GM21515 (cell line): ENCODE data around the gene CAMTA1.

ENCODE experiments used
- ATAC-seq: cut with Tn5 transposase; IDR thresholded peaks from one replicate; pipeline ENCODE4 v1.9.1; 2021; ENCODE audit not compliant: unreplicated experiment

The CAMTA1 gene

DNA sequence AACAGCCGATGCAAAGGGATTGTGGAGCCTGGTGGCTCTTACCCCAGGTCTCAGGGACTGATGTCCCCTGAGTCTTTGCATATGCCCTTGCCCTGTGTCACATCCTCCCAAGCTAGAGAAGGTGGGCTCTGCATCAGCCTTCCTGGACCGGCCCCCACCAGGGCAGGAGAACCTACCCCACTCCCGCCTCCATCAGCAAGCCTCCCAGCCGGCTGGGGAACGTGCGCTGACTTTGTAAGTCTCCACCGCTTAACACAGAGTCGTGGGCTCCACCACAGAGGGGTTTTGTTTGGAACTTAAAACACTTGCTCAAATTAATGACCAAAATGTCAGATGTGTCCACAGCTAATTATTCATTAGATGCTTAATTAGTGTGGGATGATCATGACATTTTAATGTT lies 730.6 kb downstream of the CAMTA1 start:
- ATAC-seq = no peak

DNA sequence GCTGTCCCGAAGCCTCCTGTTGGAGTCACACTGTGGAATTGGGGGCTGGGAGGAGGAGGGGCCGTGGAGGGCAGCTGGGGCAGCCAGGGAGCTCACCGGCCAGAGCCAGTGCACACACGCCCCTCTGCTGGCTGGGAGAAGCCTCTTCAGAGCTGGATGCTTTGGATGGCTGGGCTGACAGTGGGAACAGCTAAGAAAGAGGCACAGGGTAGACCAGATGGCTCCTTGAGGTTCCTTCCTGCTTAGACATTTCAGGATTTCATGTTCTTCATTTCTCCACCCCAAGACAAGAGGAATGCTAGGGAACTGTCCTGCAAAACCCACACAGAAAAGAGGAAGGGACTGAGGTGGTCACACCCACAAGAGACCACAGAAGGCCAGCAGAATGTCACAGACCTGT lies 731.1 kb downstream of the CAMTA1 start:
- ATAC-seq = no peak

DNA sequence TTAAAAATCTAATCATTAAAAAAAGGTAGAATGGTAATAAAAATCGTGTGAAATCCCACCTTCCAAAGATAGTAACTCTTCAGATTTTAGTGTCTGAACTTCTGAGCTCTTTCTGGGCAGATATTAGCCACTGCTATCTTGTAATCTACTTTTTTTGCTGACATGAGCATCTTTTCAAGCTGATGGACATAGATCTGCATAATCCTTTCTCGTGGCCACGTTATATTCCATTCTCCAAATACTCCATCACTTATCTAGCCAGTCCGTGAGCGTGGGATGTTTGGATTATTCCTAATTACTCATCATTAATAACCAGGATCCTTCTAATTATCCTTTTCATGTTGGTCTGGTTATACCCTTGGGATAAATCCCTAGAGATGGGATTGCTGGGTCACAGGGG lies 731.7 kb downstream of the CAMTA1 start:
- no peak for ATAC-seq

DNA sequence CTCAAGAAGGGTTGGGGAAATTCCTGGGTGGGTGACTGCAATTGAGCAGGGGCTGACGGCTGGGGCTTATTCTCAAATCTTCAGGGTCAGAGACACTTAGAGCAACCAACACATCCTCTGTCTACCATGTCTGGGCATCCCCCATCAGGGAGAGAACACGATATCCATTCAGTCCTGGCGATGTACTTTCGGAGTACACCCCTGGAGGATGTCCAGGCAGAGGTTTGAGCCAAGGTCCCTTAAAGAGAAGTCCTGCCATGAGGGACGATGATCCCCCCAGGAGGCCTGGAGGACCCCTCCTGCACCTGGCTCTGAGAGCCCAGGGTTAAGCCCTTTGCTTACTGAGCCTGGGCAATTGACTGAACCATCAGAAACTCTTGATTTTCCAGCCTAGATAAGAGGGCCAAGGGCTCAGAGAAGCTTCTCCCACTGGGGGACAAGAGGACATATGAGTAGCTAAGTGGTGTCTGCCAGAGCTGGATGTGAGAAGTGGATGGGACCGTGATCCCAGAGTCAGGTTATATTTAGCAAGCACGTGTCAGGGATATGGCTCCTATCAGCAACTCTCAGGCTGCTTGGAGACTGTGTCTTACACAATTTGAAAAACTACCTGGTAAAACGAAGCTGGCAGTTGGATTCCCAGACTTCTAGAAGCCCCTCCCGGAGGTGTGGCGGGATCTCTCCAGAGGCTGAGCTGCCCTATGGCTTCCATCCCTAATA lies 732.5 kb downstream of the CAMTA1 start:
- ATAC-seq = no peak

DNA sequence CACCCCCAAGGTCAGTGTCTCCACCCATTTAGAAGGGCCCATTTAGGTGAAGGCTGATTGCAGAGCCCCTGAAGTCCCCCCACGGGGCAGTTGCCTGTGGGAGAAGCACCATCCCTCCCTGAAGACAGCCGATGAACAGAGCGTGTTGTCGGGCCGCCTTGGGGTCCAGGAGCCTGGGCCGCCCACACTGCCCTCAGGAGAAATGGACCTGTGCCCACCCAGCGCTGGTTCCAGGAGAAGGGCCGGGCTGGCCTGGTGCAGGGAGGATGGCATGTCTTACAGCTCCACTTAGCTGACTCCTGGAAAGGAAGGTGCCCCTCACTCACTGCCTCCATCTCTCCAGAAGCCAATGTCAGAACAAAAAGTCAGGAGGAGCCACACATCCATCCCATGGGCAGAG lies 733.2 kb downstream of the CAMTA1 start:
- no peak for ATAC-seq

DNA sequence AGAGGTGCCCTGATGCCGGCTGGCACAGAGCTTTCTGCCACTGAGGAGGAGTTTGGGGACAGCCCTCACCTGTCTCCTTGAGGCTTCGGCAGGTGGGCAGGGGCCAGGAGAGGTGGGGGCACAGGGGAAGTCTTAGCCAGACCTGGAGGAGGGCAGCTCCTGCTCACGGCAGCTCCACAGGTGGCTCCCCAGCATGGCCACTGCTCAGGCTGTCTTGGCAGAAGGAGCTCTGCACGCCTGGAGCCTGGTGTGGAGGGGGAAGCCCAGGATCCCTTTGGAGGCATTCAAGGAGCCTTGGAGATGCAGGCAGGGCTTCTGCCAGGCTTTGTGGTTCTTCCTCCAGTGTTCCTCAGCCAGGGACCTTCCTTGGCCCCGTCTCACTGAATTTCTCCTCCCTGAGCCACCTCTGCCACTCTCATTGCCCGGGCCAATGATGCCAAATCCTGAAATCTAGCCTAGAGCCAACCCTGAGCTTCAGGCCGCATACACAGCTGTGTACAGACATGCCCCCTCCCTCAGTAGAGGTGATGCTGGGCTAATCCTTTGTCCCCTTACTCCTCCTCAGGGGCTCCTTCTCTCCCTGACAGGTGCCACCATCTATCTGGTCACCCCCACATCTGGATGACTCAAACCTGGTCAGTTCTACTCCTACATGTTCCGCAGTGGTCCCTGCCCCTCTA lies 734.1 kb downstream of the CAMTA1 start:
- no peak for ATAC-seq

DNA sequence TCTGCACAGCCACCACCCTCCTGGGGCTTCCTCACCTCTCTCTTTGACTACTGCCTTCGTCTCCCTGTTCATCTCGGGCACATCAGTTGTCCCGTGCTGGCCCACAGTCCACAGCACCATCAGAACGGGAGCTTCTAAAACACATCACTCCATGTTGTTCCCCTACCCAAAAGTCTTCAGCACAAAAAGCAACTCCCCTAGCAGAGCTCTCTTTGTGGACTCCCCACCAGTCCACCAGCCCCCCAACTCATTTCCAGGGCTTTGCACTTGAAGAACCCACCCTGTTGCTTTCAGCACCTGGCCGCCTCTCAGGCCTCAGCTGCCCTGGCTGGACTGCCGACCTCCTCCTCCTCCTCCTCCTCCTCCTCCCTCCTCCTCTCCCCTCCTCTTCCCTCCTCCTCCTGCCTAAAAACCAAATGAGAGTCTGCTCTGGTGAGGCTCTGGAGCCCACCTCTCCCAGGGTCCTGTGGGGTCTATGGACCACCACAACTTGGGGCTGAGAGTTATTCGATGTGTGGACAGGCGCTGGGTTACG lies 734.7 kb downstream of the CAMTA1 start:
- no peak for ATAC-seq

DNA sequence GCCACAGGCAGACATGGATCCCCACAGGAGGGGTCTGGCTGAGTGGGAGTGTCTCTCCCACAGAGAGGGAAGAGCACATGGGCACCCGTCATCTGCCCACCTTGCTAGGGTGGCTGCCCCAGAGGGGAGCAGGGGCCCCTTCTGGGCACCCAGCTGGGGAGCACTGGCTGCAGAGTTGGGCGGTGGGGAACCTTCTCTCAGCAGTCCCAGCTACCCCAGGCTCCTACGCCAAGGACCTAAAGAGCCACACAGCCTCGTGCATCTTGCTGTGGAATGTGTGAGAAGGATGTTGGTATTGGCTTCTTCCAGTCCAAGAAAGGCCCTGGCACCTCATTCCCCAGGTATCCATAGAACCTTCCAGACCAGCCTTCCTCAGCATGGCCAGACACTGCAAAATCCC lies 735.2 kb downstream of the CAMTA1 start:
- ATAC-seq = no peak

DNA sequence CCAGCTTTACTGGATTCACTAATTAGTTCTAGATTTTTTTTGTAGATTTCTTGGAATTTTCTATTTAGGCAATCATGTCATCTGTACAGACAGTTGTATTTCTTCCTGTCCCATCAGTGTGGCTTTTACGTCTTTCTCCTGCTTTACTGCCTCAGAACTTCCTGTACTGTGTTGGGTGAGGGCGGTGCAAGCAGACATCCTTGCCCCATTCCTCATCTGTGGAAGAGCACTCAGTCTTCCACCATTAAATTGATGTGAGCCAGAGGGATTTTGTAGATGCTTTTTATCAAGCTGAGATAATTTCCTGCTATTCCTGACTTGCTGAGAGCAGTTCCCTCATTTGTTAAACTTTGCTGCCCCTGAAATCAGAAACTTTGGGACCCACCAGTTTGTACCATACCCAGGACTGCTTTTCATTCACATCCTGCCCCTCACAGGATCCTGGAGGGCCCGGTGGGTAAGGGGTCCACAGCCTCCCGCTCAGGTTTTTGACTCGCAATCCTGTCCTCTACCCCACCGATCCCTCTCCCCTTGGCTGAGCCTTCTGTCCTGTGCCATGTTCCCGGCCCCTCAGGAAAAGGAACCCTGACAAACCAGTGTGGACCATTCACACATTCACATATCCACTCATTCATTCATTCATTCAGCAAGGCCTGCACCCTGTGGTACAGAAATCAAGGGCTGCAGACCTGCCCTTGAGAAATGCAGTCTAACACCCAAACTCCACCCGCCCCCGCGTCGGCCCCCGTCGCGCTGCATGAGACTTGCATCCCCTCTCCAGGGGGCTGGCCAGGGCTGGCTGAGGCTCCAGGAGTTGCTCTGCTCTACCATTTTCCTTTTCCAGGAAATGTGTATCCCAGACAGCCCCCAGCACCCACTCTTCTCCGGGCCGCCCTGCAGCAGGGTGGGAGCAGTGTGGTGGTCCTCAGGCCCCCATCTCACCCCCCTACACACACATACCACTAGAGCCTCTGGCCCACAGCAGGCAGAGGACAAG lies 739.4 kb downstream of the CAMTA1 start:
- no peak for ATAC-seq

DNA sequence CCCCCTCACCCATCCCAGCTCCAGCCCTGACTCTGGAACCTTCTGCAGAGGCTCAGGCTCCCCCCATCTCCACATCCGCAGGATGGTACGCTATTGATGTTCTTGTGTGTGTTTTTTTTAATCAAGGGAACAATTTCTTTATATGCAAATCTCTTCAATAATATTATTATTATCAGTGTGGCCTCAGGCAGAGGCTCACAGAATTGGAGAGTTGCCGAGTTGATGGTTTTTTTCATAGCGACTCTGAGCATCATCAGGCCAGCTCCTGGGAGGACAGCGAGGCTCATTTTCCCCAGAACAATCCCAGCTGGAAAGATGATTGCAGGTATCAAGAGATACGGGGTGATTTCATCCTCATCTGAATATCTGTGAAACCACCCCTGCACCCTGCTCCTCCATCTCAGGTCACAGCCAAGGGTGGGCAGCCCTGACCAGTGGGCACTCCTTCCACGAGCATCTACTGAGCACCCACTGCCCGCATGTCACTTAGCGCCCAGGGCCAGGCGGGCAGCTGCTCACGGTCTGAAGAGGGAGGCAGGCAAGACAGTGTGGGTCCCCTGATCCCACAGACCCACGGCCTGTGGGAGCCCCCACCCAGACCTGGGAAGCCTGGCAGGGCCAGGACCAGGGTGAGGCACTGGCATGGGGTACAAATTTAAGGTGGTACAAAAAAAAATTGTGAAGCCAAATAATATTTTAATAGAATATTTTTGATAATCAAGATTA lies 740.2 kb downstream of the CAMTA1 start:
- ATAC-seq = no peak

DNA sequence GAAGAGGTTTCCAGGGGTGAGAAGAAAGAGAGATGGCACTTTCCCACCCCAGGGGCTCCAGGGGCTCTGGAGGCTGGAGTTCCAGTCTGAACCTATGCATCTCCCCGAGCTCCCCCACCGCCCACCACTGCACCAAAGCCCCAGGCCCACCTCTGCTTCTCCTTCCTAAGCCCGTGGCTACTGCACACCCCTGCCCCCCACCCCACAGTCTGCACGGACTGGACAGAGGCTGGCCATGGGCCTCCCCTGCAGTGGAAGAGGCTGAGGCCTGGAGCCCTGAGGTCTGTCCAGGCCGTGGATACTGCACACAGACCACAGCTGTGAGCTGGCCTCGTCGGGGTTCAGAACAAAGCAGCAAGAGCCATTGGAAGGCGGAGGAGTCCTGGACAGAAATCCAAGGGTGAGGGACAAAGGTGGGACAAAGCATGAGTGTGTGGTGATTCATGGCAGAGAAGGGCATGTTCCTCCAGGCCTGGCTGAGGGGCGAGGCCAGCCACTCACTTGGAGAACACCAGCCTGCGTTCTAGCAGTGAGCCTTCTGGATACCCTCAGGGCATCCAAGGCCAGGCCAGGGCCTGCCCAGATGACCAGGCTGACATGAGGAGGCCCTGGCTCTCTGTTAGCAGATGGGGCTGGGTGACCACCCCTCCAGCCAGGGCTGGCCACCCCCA lies 741.1 kb downstream of the CAMTA1 start:
- ATAC-seq = no peak

DNA sequence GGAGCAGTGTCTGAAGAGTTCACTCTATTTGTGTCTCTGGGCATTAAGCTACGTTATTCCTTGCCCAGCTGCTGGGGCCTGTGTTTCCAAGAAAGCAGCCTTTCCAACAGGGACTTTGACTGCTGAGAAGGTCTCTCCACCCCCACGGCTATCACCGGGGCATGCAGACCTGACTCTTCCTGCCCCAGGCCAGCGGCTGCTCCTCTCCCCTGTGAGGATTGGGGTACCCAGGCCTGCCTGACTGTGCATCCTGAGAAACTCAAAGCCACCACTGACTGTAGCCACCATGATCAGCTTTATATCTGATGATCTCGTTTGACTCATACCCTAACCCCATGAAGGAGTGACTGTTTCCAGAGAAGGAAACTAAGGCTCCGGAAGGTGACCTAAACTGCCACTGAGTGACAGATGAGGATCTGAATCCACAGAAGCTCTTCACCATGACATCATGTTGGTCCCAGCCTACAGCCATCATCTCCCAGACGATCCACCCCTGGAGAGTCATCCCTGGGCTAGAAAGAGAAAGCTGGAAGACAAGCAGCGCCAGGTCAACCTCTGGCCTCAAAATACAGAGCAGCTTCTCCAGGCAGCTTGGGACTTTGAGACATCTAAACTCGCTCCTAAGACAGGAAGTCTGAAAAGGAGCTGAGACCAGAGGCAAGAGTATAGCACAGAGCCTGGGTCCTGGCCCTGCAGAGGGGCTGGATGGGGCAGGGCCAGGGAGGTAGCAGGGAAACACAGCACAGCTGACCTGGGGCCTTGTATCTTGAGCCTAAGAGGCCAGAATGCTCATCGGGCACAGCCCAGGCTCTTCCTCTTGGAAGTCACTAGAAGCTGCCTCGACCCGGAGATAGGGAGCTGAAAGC lies 741.8 kb downstream of the CAMTA1 start:
- ATAC-seq = no peak

DNA sequence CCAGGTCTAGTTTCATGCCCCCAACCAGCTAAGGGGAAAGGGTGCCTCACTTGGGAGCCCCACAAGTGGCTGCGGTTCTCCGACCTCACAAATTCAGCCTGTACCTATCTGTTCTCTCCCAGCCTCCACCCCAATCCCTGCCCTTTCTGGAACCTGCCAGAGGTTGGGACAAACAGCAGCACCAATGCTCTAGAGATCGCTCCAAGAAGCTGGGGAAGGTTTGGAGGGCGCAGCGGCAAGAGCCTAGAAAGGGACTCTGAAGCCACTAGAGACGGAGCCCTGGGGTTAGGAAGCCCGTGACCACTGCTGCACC lies 742.4 kb downstream of the CAMTA1 start:
- ATAC-seq = no peak

DNA sequence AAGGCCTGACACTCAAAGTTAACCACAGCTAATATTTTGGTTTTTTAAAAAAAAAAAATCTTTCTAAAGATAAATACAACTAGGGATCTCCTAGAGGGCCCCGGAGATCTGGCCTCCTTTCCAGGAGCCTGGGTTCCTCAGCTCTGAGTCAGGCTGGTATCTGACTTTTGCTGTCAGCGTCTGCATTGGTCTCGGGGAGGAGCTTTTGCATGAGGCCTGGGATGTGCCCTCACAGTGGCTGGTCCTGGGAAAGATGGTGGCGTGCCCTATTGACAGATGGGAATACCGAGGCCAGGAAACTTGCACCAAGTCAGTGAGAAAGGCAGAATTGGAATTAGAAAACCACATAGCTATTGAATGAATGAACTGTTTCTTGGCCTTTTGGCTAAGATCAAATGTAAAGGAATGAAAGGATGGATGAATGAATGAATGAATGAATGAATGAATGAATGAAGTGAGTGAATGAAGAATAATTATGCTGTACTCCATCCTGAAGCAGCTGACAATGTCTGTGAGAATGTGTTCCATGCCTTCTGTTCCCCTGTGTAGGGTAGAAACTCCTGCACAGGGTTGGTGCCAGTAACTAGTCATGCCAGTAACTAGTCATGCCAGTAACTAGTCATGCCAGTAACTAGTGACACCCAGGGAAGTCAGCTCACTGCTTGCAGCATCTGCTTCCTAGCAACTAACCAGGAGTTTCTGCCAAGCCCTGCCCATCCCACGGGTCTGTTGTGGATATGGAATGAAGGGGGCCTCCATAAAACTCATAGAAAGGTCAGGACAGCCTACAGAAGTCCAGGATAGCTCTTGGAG lies 743.3 kb downstream of the CAMTA1 start:
- ATAC-seq = no peak

DNA sequence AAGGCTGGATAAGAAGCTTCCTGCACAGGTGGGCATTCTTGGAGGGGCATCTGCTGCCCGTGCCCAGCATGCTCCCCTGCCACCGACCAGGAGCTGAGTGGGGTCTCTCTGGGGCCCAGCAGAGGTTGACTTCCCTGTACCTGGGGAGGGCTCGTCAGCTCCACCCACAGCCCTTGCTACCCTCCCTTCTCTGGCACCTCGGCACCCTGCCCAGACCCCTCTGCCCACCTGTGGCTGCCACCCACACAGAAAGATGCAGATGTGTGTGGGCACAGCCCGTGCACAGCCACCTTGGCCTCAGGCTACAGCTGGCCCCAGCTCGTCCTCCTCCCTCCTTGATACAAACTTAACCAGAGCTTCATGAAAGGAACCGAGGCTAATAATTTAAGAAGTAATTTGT lies 744.7 kb downstream of the CAMTA1 start:
- ATAC-seq = no peak

DNA sequence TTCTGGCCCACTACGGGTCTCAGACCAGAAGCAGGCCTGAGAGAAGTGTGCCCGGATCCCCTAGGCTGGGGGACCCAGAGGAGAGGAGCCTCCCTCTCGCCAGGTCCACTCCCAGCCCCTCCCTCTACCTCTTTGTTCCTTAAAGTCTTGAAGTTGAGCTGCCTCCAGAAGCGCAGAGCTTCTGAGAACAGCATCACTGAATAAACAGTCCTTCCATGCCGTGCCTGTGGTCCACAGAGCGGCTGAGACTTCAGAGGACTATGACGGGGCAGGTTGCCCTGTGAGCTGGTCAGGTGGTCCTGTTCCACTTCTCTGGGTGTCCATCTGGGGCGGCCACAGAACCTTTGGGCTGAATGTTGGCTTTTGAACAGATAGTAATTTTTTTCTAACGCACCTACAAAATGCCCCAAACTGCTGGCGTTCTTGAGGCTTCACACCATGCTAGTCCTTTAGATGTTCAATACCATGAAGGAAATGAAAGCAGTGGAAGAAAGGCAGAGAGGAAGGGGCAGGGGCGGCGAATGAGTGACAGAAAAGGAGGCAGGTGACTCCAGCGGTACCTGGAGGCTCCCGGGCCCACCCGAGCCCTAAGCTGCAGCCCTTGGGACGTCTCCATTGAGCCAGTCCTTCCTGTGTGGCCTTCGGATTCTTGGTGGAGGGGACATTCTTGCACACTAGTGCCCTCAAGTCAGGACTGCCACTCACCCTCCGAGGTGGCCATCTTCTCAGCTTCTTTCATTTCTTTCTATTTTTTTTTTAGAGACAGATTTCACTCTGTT lies 746.5 kb downstream of the CAMTA1 start:
- ATAC-seq = no peak

DNA sequence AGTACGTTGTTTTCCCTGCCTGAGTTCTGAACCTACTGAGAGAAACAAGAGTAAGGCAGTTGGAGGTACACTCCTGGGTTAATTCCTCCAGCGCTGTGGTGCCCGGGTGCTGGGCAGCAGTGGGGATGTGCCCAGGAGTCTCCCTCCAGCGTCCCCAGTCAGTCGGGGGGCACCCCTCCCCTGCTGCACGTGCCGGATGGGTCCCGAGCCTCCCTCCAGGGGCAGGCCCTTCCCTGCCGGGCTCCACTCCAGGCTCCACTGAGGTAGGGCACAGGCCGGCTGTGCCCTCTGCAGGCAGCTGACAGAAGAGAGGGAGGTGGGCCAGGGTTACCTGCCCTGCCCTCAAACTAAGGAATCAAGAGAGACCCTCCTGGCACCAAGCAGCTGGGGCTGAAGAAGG lies 747.8 kb downstream of the CAMTA1 start:
- no peak for ATAC-seq
